Tracheal epithelial cell (primary cell): ENCODE measurements around the gene REX1BD. TPM values are rescaled to one million over a fixed set of nuclear protein-coding genes. Genes with fewer than 3 reads are reported as not detected.

ENCODE experiments used
- total RNA-seq: library from RNA; depleted of rRNA; stranded (reverse); fragments of >200 nt; gene quantifications from 2 replicates; pipeline ENCODE4 v1.2.1, GENCODE V29; 2014

REX1BD gene
- 38.2 and 69.9 TPM in 2 replicates for total RNA-seq

DNA sequence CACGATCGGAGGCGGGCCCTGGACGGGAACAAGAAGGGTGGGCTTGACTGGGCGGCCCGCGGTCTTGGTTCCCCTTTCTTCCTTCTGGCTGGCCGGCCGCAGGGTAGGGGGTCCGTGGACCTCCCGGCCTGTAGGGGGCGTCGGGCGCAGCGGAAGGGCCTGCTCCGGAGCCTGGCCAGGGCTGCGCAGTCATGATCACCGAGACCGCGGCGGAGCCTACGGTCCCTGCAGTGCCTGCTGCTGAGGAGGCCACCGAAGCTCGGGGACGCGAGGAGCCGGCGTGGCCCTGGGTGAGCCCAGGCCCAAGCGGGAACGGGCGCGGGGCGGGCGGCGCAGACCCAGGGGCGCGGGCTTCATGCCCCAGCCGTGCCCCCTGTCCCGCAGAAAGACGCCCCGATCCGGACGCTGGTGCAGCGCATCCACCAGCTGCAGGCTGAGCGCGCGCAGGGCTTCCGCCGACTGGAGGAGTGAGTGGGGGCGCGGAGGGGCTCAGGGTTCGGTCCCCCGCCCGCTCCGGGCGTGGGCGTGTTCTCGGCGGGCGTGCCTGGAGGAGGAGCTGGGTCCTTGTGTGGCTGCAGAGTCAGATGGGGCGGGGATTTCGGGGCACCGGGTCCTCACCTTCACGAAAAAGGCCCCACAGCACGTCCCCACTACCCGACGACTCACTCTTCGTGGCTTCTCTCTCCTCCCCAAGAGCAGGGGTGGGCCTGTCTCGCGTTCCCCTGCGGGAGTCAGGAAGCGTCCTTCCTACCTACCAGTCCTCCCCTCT, at the start of gene REX1BD:
Gene REX1BD (plus strand): TSS at position 188 of the 769 bp plus-strand sequence. CDS start 4 bp downstream, at position 192.

DNA sequence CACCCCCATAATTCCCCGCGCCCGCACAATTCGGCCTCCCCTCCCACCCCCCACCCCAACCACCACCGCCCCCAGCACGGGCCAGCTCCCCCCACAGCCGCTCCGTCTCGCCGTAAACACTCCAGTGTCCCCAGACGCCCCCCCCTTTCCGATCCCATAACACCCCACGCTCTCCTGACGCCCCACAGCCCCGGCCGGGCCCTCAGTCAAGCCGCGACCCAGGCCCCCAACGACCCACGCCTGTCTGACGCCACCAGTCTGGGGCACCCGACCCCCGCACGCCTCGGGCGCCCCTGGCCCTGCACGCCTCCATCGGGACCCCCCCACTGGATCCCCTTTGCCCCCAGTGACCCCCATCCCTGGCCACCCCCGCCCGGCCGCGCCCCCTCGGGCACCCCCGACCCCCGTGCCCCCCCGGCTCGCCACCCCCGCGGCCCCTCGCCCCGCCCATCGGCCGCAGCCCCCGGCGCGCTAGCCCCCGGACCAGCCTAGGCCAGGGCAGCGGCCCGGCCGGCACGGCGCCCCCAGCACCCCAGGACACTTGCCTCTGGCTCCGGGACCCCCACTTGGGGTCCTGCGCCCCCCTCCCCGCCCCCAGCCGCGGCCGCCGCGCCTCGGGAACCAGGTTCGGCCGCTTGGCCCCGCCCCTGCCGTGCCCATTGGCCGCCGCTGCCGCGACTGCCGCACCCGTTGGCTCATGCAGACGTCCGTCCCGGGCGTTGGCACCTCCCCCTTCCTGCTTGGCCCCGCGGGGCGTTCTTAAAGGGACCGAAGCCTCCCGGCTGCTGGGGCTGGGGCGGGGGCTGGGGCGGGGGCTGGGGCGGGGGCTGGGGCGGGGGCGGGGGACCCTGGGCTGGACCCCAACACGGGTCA, 45.4 kb upstream of the REX1BD start, which contains the start of gene FKBP8:
Gene FKBP8 (minus strand): TSS at position 633 of the 873 bp plus-strand sequence. CDS start 1,603 bp downstream, outside the sequence.

DNA sequence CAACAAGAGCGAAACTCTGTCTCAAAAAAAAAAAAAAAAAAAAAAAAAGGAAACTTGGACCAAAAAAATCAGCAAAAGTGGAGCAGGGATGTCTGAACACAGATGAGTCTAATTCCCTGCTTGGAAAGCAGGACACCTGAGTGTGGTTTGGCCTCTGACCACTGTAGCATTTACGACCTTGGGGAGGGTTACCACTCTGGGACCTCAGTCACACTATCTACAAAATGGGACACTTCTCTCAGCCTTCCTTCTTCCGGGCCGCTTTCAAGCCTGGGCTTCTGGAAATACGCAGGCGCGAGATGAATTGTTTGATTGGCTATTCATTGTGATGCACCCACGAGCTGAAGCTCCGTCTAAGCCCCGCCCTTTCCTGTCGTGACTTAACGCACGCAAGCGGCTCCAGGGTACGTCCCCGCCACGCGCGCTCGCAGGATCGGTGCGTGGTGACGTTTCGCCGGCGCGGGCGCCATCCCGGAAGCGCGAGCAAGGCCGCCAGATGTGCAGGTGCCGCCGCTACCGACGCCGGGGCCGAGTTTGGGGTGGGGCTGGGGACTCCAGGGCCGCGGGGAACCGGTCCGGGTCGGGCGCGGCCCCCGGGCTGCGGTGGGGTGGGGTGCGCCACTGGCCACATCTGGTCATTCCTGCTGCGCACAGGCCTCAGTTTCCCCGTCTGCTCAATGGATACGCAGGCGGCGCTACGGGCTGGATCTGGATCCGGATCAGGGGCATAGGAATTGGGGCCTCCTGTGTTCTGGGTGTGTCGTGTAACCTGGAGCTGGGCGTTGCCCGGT, 31.0 kb upstream of the REX1BD start, which contains the start of gene KXD1:
Gene KXD1 (plus strand): TSS at position 460 of the 791 bp plus-strand sequence. CDS start 4,187 bp downstream, outside the sequence.

DNA sequence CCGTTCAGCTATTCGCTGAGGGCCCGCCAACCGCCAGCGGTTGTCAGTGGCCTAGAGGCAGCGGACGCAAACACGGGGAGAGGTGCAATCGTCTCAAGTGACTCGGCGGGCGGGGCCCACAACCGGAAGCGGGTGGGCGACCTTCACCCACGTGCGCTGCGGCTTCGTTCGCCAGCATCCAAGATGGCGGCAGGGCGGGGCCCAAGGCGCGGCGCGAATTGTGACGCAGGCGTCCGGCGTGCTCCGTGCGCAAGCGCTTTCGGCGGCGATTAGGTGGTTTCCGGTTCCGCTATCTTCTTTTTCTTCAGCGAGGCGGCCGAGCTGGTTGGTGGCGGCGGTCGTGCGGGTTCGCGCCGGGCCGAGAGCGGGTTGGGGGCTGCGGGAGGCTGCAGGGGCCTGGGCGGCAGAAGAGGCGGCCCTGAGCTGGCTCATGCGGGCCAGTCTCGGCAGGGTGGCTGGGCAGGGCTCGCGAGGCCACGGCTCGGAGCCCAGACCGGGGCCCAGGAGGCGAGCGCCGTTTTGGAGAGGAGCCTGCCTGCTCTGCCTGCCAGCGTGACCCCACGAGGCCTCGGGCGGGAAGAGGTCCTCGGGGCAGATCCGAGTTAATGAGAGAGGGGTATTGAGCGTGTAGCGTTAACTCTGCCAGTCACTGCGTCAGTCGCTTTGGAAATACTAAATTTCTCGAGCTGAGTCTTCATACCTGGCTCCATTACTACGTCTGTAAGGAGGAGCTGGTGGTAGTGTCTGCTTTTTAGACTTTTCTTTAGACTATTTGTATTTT, 16.8 kb upstream of the REX1BD start, which contains the start of gene UBA52:
Gene UBA52 (plus strand): TSS at position 294 of the 781 bp plus-strand sequence. CDS start 1,444 bp downstream, outside the sequence.

DNA sequence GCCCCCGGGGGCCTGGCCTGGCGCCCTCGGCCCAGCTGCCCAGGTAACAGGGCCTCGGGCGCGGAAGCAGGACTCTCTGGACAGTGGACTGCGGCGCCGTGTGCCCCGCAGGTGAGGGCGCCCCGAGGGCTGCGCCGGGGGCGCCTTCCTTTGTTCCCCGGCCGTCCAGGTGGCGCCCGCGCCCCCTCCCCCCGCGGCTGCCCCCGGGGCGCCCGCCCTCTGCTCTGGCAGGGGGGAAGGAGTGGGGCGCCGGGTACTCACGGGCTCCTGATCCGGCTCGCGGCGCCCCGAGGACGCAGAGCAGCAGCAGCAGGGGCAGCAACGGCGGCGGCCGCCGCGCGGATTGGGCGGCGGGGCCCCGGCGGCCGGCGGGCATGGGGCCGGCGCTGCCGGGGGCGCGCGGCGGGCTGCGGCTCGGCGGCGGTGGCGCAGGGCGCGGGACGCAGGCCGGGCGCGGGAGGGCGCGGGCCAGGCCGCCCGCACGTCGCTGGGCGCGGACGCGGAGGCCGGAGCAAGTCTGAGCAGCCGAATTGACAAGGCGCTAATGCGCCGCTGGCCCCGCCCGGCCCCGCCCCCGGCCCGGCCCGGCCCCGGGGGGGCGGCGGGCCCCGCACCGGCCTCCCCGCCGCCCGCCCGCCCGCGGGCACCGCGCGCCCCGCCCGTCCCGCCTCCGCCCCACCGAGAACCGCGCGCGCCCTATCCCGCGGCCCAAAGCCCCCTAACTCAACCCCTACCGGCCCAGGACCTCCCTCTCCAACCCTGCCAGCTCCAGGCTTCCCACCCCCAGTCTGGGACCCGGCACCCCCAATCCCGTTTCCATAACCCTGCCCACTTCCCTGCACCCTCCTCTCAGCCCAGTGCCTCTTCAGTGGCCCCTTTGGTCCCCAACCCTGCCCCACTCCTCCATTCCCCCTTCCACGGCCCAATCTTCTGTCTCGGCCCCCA, 18.0 kb downstream of the REX1BD start, which contains the start of gene CRLF1:
Gene CRLF1 (minus strand): TSS at position 519 of the 945 bp plus-strand sequence. CDS start 143 bp downstream, at position 376.

DNA sequence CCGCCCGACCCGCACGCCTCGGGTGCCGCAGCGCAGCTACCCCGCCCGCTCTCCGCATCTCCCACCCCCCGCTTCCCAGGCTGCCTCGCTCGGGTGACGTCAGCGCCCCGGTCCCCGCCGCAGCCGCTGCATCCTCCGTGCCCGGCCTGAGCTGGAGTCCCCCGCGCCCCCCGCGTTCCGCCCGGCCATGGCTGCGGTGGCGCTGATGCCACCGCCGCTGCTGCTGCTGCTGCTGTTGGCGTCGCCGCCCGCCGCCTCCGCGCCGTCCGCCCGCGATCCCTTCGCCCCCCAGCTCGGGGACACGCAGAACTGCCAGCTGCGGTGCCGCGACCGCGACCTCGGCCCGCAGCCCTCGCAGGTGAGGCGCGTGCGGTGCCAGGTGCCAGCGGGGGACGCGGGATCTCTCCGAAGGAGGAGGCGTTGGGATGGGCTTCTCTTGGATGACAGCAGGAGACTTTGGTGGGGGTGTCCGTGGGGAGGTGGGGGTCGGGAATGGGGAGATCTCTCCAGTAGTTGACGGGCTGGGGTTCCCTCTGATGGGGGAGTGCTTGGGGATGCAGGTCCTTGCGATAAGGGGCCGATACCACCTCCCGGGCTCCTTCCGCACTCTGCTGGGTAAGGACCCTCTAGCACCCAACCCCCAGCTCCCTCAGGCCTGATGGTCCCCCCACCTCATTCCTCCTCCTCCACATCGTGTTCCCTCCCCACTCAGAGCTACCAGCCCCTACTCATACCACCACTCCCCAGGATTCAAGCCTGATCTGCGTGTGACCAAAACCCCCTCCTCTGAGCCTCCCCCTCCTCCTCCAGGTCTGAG, 24.4 kb downstream of the REX1BD start, which contains the start of gene TMEM59L:
Gene TMEM59L (plus strand): TSS at position 99 of the 817 bp plus-strand sequence. CDS start 89 bp downstream, at position 188.

DNA sequence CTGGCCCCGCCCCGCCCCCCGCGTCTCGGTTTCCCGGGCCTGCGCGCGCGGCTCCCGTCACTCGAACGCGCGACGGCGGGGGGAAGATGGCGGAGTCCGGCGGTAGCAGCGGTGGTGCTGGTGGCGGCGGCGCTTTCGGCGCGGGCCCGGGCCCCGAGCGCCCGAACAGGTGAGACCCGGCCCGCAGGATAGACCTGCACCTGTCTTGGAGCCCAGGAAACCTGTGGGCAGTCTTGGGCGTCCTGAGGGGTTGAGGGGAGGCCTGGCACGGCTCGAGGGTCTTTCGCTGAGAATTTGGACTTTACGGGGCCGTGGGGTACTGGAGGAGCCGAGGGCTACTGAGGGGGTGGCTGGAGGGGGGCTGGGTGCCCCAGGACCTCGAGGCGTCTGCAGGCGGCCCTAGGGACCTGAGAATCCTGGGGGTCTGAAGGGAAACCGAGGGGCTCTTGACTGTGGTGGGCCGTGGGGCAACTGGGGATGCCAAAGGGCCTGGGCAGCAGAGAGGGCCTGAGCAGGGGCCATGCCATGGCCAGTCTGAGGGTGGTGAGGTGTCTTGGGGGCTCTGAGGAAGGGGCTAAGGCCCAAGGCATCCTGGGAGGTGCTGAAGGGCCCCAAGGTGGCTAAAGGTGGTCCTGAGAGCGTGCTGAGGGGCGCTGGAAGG, 48.5 kb downstream of the REX1BD start, which contains the start of gene KLHL26:
Gene KLHL26 (plus strand): TSS at position 60 of the 661 bp plus-strand sequence. CDS start 27 bp downstream, at position 87.

Other genes starting within 250 kb of the REX1BD start
- 6.4 and 15.9 TPM in 2 replicates for gene PGPEP1, start 248.2 kb upstream of the REX1BD start, total RNA-seq
- gene GDF15, start 202.6 kb upstream of the REX1BD start, total RNA-seq, result 79.5 and 141 TPM in 2 replicates
- gene LRRC25, start 191.2 kb upstream of the REX1BD start, total RNA-seq, result not detected in 2 replicates
- 37.6 and 44.5 TPM in 2 replicates for gene SSBP4, start 169.4 kb upstream of the REX1BD start, total RNA-seq
- gene ISYNA1, start 150.7 kb upstream of the REX1BD start, total RNA-seq, result 33.9 and 41.7 TPM in 2 replicates
- gene ELL, start 66.7 kb upstream of the REX1BD start, total RNA-seq, result 9.8 and 10.1 TPM in 2 replicates
- 211 and 228 TPM in 2 replicates for gene FKBP8, start 45.2 kb upstream of the REX1BD start, total RNA-seq
- gene KXD1, start 30.9 kb upstream of the REX1BD start, total RNA-seq, result 66.5 and 73.5 TPM in 2 replicates
- gene UBA52, start 16.9 kb upstream of the REX1BD start, total RNA-seq, result 916 and 1,024 TPM in 2 replicates
- gene CRLF1, start 18.0 kb downstream of the REX1BD start, total RNA-seq, result 0.21 and 1.2 TPM in 2 replicates
- gene TMEM59L, start 24.1 kb downstream of the REX1BD start, total RNA-seq, result 0.85 TPM in 1 of 2 replicates, not detected in the other
- 2.9 and 4.0 TPM in 2 replicates for gene KLHL26, start 48.2 kb downstream of the REX1BD start, total RNA-seq
- 0.72 and 1.1 TPM in 2 replicates for gene CRTC1, start 94.9 kb downstream of the REX1BD start, total RNA-seq
- not detected in 2 replicates for gene COMP, start 202.5 kb downstream of the REX1BD start, total RNA-seq
- gene UPF1, start 243.2 kb downstream of the REX1BD start, total RNA-seq, result 61.2 and 75.0 TPM in 2 replicates